Gastrocnemius medialis (tissue), 4 donors: ENCODE data around the gene SHROOM3.

Experiments used
- CTCF ChIP-seq, 5 experiments: fragments of 450-650 bp in 3 of 5; fragments of 200-600 bp in 2 of 5; sonication (generic) in 2 of 5; IDR thresholded peaks in 4 of 5; conservative IDR thresholded peaks in 1 of 5; 1 replicate in 4 of 5; 2 replicates in 1 of 5; pipeline ENCODE4 v1.5.1; 2016 to 2019; ENCODE audit warnings: antibody characterized with exemption in 5 of 5, mild to moderate bottlenecking in 3 of 5, moderate library complexity in 3 of 5
- POLR2A ChIP-seq, 2 donors: fragments of 450-650 bp; IDR thresholded peaks; one replicate each; pipeline ENCODE4 v1.6.1; 2017; ENCODE audit warnings: antibody characterized with exemption in 2 of 2, mild to moderate bottlenecking in 2 of 2, moderate library complexity in 2 of 2

DNA sequence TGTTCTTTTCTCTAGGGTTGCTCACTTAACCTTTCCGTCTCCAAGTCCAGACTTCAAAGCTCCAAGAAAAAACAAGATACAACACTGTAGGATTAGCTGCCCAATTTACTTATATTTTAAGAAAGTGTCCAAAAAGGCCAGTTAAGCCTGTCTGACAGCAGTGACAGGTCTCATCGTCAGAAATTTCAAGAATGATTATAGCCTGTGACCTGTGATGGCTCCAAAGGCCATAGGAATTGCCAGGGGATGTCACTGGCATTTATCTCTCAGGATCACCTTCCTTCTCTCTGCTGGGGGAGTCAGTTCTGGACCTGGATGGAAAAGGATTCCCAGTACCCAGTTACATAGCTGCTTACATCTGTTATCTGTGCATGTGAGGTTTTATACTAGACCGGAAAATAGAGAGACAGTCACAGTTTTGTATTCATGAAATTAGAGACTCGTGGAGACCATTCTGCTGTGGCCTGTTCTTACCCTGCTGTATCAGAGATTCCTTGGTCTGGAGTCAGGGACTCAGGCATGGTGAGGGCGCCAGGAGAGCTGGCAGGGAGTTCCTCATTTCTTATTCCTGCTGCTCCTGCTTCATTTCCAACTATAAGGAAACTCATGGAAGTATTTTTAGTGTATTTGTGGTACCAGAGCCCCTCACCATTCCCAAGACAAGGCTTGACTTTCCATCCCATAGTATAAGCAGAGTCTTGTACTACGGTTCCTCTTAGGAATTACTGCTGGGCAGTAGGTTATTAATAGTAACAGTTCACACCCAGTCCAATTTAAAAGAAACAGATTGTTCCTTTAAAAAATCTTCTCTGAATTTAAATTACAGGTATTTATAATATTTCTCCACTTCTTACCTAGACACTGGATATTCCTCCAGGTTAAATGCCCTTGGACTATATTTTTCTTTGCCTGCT lies 220.8 kb downstream of the SHROOM3 start:
- TF ChIP-seq CTCF (IDR thresholded peaks at IDR 0.05 in 4 of 5, conservative IDR thresholded peaks at IDR 0.05 in 1 of 5) (no peak), POLR2A (IDR thresholded peaks at IDR 0.05) (no peak)
